Stimulated activated CD4-positive, alpha-beta T cell treated with anti-CD3 and anti-CD28 coated beads, TNF-alpha, amount 100 ng/mL, for 1 hour (primary cell): ENCODE data around the gene CFD.
"Not testable (repeated sequence)": the region's sequence is repeated elsewhere in the genome, so short reads cannot be mapped to it uniquely, and the experiment has no call there.

Source experiments
- DNase-seq, 3 donors: peaks; one replicate each; pipeline ENCODE4 v3.0.0-alpha.2; 2020; ENCODE audit warnings: low read depth in 3 of 3, low spot score in 1 of 3

CFD gene

DNA sequence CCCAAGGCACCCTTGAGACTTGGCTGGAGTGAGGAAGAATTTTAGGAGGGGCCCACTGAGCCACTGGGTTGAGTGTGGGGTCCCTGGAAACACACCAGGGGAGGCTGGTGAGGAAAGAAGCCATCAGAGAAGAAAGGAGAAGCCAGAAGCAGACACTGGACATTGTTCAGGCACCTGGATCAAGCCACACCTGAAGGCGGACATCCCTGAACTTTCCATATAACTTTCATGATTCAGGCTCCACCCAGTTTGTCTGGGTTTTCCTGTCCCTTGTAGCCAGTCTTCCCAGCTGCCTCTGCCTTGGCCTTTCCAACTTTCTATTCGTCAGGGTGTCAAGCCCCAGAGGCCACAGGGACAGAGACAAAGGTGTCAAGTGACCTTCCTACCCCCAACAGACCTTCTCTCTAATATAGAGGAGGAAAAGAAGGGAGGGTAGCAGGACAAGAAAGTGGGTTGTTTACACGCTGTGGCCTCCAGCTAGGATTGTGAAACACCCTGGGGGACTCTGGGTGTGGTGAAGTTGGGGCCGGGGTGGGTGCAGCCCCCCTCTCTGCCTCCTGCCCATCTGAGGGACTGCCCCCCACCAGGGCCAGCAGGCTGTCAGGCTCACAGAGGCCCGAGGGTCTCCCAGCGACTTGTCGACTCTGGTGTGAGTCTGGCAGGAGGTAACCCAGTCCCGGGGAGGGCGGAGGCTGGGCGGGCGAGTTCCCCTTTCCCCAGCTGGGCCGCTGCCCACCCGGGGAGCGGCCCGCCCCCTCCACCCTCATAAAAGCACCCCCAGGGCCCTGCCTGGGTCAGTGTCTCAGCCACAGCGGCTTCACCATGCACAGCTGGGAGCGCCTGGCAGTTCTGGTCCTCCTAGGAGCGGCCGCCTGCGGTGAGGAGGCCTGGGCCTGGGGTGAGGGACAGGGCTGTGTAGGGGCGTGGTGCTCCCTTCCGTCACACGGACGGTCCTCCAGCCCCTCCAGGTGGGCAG, at the start of gene CFD:
Gene CFD, plus strand, starts transcription at position 797 of the 976 bp plus-strand sequence. Its CDS starts 26 bp downstream, at position 823.
- DNase-seq, result no peak

DNA sequence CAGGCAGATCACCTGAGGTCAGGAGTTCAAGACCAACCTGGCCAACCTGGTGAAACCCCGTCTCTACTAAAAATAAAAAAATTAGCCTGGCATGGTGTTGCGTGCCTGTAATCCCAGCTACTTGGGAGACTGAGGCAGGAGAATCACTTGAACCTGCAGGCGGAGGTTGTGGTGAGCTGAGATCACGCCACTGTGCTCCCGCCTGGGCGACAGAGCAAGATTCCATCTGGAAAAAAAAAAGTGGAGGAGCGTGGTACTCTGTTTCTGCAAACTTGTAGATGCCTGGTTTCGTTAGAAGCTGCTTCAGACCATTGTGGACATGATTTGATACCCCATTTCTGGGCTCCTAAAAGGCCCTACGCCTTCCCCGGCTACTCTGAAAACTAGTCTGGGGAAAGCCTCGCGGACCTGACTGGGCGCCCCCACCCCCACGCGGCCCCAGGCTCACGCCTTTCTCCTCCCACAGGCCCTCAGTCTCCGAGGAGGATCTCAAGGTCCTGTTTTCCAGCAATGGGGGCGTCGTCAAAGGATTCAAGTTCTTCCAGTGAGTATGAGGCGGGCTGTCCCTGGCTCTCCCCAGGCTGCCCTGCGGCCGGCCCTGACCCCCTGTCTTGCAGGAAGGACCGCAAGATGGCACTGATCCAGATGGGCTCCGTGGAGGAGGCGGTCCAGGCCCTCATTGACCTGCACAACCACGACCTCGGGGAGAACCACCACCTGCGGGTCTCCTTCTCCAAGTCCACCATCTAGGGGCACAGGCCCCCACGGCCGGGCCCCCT, 49.2 kb upstream of the CFD start:
- DNase-seq, result no peak

- DNase-seq, result no peak
Observed at GRCh38 chr19:810883-811489, 48.5 kb upstream of the CFD start.

DNA sequence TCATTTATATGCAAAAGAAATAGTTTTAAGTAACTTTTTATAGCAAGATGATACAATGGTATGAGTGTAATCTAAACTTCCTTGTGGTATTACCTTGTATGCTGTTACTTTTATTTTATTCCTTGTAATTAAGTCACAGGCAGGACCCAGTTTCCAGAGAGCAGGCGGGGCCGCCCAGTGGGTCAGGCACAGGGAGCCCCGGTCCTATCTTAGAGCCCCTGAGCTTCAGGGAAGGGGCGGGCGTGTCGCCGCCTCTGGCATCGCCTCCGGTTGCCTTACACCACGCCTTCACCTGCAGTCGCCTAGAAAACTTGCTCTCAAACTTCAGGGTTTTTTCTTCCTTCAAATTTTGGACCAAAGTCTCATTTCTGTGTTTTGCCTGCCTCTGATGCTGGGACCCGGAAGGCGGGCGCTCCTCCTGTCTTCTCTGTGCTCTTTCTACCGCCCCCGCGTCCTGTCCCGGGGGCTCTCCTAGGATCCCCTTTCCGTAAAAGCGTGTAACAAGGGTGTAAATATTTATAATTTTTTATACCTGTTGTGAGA, 47.9 kb upstream of the CFD start:
- DNase-seq, result no peak

GRCh38 chr19:812049-812746, 47.3 kb upstream of the CFD start:
- no peak for DNase-seq

DNA sequence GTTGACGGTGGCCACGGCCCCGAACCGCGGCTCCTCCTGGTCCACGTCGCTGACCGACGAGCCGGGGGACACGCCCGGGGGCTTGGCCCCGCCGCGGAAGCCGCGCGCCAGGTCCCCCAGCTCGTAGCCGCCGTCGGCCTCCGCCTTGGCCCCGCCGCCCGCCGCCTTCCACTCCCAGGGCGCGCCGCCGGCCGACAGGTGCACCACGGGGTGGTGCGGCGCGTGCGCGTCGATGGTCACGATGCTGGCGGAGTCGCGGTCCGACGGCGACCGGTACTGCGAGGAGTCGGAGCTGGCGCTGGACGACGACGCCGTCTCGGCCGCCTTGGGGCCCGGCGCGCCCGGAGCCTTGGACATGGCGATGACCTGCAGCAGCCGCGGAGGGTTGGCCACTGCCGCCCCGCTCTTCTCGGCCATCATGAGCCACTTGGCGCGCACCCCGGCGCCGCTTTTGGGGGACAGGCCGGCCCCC, 46.7 kb upstream of the CFD start:
- no peak for DNase-seq

- DNase-seq, result no peak
Observed at GRCh38 chr19:813219-814151, 46.0 kb upstream of the CFD start.

- DNase-seq, result no peak
Observed at GRCh38 chr19:814152-815078, 45.0 kb upstream of the CFD start.

GRCh38 chr19:815079-815774, 44.2 kb upstream of the CFD start:
- no peak for DNase-seq

GRCh38 chr19:815775-816499, 43.5 kb upstream of the CFD start:
- no peak for DNase-seq

GRCh38 chr19:816500-816857, 43.0 kb upstream of the CFD start:
- DNase-seq, result no peak

- DNase-seq, result not testable (repeated sequence)
Observed at GRCh38 chr19:820212-820611, 39.3 kb upstream of the CFD start.

DNA sequence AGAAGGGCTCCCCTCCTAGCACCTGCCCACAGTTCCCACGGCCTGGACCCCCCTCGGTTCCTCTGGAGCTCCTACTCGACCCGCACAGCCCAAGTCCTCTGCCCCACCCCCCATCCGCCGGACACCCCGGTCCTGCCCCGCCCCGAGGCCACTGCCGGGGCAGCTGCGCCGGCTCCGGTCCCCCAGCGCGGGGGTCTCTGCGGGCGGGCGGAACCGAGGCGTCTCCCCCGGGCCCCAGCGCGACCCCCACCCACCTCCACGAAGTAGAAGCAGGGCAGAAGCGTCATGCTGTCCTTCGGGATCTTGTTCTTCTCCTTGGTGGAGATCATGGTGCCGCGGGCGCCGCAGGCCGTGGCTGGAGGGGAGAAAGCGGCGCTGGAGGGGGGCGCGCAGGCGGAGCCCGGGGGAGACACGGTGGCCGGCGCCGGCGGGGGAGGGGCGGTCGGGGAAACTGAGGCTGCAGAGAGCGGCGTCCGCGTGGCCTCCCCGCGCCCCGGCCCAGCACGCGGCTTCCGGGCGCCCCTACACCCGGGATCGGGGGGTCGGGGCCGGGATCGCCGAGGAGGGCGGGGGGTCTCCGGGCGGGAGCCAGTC, 38.1 kb upstream of the CFD start:
- DNase-seq, result no peak

DNA sequence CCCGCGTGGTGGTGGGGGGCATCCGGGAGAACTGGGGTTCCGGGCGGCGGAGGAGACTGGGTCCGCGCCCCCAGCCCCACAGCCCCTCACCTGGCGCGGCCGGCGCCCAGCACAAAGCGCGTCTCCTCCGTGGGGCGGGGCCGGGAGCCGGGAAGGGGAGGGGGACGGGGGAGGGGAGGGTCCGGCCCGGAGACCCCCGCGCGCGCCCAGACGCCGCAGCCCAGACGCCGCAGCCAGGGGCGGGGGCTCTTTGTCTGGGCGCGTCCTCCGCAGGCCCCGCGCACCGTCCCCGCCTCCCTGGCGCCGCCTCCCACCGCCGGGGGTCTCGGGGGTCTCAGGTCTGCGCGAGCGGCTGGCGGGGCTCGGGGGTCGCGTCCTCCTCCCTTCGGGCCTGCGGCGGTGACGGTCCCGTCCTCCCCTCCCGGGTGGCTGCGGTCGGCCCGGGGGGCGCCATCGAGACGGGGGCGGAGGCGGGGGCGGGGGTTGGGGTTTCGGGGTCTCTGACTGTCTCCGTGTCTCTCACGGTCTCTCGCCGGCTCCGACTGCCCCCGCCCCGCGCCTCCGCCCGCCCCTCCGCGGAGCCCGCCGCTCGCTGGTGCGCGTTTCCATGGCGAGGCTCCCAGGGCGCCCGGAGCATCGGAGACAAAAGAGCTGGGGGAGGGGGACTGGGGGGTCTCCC, 37.5 kb upstream of the CFD start, which contains the start of gene PLPPR3:
Gene PLPPR3, minus strand, starts transcription at position 131 of the 679 bp plus-strand sequence. CDS start 396 bp downstream, outside the sequence.
- DNase-seq, result no peak

DNA sequence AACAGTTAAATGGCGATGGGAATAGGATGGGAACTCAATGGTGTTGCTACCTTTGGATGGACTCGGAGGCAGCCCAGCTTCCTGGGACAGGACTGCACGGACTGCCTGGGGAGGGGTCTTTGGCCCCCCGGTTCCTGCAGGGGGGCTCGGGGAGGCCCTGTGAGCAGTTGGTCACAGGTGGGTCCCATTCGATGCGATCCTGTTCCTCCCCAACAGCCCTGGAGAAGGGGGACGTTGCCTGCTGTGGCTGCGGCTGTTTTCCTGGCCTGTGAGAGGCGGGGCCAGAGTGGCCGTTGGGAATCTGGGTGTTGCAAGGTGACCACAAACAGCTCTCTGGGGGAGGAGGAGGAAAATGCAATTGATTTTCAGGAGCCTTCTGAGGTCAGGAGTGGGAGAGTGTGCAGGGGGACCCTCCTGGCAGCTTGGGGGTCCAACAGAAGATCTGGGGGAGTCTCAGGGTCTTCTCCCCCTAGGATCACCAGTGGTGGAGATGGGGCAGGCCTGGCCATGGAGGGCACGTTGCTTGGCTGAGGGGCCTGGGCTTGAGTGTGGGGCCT, 35.8 kb upstream of the CFD start:
- DNase-seq, result no peak

DNA sequence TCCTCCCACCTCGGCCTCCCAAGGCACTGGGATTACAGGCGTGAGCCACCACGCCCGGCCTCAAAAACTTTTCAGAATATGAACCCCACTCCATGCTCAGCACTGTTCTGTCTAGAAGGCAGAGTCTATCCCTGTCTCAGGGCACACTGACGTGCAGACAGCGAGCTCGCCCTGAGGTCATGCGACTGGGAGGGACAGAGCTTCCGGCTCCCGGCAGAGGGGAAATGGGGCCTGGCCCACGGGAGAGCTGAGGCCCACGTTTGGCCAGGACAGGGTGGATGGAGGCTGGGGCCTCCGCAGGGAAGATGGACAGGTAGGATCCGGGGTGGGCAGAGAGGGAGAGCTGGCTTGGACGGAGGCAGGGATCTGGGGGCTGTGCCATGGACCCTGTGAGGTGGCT, 34.6 kb upstream of the CFD start:
- DNase-seq, result no peak
